NT2/D1 (cell line): ENCODE measurements around the gene DCPS.

Source experiments
- SUZ12 ChIP-seq: IDR thresholded peaks from 2 replicates; pipeline ENCODE4 v1.6.1; 2011; ENCODE audit not compliant: insufficient read length, insufficient read depth; ENCODE audit errors: extremely low read depth
- YY1 ChIP-seq: IDR thresholded peaks from 2 replicates; pipeline ENCODE4 v1.6.1; 2011; ENCODE audit not compliant: insufficient read length, insufficient read depth

DNA sequence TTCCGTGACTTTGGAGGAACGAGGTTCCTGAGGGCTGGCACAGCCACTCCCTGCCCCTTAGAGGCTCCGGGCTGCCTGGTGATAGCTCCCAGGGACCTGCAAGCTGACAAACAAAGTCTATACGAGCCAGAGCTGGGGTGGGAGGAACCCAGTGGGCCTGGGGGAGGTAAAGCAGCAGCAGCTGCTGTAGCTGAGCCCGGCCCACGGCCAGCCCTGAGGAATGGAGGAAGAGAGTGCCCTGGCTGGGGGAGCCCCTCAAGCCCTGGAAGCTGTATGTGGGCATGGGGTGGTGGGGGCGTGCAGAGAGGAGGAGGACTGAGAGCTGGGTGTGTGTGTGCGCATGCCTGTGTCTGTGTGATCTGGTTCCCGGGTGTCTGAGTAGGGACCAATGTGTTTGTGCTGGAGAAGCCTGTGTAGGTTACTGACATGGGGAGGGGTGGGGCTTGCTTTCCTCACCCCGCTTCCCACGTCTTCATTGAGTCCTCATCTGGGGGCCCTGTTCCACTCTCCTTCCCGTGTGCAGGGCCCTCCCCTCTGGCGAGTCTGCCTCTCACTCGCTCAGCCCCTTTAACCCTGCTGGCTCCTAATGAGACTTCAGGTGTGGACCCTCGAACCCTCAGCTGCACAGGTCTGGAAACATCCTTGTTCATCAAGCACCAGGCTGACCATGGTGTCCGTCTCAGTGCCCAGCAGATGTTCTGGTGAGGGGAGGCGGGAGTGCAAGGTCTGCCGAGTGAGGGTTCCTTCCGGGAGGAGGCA, 62.4 kb downstream of the DCPS start:
- no peak for TF ChIP-seq SUZ12
- TF ChIP-seq YY1, result no peak
